Fibroblast of skin of abdomen (primary cell): Measurements from ENCODE around the gene HMX3.
A peak's percentile ranks its signal among the peaks of the same experiment; 100 is the strongest.
"Not testable (repeated sequence)": the region's sequence is repeated elsewhere in the genome, so short reads cannot be mapped to it uniquely, and the experiment has no call there.

ENCODE experiments used
- DNase-seq: peaks from one replicate; pipeline ENCODE4 v3.0.0-alpha.2; 2013

Gene HMX3

DNA sequence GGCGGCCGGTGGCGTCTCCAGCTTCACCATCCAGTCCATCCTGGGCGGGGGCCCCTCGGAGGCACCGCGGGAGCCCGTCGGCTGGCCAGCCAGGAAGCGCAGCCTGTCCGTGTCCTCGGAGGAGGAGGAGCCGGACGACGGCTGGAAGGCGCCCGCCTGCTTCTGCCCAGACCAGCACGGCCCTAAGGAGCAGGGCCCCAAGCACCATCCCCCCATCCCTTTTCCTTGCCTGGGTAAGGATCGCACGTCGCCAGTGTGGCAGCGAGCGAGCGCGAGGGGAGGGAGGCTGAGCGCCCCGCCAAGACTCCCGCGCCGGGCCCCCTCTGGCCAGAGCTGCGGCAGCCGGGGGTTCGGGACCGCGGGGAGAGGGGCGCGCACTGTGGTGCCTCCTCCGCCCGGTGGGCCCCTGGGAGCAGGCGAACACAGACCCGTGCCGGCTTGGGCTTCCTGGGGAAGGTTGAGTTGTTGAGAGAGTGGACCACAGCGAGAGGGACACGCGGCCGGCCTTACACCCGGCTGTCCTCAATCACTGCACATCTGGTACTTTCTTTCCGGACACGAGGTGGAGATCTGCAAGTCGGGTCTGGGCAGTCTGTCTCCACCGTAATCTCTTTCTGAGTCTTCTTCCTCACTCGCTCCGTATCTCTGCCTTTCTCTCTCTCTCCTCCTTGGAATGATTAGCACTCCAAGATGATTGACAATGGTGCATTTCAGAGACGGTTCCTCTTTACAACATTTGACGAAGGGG, 12.8 kb downstream of the HMX3 start:
- DNase-seq, result no peak

DNA sequence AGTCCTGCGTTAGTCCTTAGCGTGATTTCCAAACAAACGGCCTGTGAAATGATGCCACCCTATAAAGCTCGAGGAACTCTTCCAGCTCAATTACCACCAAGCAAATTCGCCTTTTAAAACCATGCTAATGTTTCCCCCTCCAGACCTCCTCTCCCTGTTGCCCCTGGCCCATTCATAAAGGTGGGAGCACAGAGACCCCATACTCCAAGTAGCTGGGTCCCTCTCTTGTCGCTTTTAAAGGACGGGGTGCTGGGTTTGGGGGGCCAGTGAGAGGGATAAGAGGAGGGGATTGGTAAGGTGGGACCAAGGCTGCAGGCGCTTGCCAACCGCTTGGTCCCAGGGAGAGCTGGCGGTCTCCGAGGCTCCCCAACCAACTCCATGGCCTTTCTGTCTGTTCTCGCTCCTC, 13.4 kb downstream of the HMX3 start:
- DNase-seq, result no peak

DNA sequence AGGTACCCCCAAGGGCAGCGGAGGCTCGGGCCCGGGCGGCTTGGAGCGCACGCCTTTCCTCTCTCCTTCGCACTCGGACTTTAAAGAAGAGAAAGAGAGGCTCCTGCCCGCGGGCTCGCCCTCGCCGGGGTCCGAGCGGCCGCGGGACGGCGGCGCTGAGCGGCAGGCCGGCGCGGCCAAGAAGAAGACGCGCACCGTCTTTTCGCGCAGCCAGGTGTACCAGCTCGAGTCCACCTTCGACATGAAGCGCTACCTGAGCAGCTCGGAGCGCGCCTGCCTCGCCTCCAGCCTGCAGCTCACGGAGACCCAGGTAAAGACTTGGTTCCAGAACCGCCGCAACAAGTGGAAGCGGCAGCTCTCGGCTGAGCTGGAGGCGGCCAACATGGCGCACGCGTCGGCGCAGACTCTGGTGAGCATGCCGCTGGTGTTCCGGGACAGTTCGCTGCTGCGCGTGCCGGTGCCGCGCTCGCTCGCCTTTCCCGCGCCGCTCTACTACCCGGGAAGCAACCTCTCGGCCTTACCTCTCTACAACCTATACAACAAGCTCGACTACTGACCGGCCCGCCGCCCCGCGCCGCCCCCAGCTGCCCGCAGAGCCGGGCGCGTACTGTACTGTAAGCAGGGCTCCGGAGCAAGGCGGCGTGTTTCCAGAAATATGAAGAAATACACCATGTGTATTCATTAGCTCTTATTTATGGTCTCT, 13.9 kb downstream of the HMX3 start:
- DNase-seq, result peak; percentile 30

DNA sequence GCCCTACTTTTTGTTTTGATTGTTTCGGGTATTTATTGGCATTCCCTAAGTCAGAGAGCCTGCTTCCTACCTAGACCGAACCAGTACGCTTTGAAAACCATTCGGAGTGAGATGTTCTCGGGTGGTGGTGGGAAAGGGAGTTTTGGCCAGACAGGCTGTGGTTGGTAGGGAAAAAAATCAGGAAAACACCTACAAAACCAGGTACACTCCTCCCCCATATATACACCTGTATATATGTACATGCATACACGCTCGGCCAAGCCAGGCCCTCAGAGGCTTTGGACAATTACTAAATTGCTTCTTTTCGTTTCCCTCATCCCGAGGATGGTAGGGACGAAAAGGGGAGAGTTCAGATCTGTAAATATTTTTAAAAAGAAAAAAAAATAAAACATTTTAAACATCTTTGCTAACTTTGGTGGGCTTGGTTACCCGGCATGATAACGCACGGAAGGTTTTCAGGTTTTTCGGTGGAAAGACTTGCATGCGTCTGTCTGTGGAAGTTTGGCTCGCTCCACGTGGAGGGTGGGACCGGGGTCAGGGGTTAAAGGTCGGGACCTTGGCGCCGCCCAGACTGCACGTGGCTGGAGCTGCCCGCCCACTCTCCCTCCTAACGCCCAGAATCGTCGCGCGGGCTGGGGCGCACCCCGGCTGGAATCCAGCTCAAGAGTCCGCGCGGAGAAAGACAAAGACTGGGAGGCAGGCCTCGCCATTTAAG, 14.7 kb downstream of the HMX3 start:
- DNase-seq, result no peak

DNA sequence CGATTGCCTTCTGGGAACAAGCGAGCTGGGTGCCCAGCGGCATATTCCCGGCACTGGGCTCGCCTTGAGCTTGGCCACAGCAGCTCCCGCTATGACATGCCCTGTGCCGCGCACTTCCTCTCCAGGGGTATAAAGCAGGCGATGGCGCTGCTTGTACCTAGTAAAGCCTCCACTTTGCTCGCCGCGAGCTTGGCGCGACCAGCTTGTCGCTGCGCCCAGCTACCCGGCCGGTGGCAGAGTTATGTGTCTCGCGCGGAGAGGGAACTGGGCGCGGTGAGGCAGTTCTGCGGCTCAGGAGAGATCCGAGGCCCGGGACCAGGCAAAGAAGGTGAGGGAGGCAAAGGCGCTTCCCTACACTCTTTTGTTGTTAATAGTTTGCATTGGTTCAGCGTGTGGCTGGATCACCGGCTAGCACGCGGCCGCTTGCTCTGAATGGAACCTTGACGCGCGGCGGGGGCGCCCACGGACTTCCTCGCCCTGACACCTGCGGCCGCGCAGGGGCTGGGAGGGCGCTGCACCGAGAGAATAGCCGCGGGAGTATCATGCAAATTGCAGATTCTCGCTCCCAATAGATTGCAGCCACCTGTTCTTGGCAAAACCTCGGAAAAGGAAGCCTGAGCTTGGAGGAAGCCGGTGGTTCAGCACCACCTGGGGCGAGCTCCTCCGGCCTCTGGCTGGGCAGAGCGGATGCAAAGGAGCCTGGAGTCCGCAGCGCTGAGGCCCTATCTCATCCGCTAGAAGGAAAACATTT, 15.4 kb downstream of the HMX3 start:
- DNase-seq, result no peak

DNA sequence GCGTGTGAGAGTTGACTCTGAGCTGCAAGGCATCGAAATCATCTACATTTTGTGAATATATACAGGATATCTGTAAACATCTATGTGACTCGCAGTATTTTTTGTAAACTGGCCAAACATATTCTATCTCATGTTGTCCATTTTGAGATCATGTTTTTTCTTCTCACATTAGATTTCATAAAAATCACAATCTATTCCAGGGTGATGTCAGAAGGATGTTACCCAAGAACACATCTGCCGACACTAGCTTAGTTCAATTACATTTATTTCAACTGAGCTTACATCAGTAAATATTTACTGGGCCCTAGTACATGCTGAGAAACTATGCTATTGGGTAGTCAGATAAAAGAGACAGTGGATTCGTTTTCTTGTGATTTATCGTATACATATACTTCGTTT, 16.0 kb downstream of the HMX3 start:
- no peak for DNase-seq

DNA sequence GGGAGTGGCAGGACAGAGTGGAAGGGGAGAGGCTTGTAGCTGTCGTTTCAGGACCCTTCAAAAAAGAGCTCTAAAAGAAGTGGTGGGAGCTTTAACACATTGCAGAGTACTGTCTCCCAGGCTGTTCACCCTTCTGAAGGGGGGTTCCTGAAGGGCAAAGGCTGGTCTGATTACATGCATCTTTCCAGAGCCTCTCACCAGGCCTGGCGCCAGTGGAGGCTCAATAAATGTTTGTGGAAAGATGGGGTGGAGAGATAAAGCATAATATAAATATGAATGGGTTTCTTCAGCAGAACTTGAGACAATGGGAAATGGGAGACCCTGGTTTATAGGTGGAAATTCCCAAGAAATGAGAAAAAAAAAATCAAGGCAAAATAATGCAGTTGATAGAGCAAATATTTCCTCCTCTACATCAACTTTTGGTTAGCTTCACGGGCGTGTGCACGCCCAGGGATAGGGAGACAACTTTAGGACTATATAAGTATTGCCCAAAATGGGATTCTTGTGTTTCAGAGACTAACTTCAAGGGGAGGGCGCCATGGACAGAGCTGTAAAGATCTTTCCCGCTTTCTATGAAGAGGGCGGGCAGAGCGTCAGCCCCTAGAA, 17.8 kb downstream of the HMX3 start:
- DNase-seq, result no peak

DNA sequence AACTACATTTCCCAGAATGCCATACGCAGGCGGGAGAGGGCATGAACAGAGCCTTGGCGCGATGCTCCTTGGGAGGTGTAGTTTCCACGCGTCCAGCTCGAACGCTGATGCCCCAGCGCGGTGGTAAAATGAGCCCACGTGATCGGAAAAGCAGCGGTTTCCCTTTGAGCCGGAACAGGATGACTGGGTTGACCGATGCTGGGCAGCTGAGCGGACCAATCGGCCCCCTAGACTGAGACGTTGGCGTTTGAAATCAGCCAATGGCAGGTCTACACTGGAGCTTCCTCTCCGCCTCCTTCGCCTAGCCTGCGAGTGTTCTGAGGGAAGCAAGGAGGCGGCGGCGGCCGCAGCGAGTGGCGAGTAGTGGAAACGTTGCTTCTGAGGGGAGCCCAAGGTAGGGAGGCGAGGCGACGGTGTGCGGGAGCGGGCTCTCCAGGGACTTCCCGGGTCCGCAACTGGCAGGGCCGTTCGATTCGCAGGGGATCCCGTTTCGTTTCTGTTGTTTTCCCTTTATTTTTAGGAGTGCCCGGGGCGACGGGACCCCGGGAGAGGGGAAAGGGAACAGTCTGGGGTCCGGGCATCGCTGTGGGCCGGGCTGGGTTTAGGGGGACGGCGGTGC, 18.4 kb downstream of the HMX3 start, which contains the start of gene BUB3:
TSS of gene BUB3 (plus strand) at position 311 of the 619 bp plus-strand sequence. CDS start 516 bp downstream, outside the sequence.
- peak; percentile 100 for DNase-seq

DNA sequence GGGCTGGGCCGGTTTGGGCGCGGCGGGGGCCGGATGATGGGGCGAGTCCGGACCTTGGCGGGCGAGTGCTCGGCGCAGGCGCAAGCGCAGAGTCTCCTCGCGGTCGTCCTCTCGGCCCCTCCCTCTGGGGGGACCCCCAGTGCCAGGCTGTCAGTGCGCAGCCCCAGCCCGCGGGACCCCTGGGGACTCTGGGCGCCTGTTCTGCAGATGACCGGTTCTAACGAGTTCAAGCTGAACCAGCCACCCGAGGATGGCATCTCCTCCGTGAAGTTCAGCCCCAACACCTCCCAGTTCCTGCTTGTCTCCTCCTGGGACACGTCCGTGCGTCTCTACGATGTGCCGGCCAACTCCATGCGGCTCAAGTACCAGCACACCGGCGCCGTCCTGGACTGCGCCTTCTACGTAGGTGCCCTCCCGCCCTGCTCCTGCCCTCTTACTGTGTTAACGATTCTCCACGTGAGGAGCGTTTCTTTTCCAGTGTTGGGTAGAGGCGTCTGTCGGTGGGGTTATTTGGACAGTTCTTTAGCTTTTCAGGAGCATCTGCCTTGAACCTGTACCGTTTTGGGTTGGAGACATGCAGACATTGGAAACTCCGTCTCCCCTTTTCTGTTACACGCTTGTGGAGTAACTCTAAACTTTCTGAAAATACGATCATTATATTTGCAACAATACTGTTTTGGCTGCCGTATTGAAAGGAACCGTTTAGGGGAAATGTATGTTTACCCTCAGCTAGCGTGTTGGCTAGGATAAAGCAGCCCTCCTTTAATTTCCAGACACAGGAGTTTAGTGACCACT, 19.1 kb downstream of the HMX3 start:
- DNase-seq, result peak; percentile 30

DNA sequence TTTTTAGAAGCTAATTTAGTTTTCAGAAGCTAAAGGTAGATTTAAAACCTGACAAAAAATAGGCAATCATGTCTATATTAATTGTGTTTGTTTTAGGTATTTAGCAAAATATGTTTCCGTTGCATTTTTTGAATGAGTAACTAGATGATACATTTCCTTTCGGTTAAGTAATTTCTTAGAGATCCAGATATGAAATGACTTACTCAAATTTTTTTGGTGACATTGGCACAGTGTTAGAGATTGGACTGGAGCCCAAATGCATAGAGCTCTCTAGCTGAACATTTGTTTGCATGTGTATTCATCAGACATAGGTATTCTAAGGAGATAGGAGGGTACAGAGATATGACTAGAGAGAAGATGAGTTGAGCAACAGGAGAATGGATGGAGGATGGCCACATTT, 20.3 kb downstream of the HMX3 start:
- DNase-seq, result peak; percentile 25

DNA sequence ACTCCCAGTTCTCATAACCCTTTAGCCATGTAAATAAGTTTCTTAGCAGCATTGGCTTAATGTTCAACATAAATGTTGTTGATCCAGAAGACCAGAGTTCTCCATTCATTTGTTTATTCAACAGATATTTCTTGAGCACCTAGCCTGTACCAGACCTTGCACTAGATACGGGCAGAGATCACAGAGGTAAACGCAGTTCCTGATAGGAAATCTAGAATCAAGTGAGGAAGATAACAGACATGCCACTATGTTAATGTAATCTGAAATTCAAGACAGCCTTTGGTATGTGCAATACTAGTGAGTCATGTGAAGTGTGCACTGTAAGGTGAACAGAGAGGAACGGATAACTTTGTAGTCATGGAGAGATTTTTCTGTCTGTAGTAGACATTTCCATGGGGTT, 21.4 kb downstream of the HMX3 start:
- DNase-seq, result peak; percentile 25

DNA sequence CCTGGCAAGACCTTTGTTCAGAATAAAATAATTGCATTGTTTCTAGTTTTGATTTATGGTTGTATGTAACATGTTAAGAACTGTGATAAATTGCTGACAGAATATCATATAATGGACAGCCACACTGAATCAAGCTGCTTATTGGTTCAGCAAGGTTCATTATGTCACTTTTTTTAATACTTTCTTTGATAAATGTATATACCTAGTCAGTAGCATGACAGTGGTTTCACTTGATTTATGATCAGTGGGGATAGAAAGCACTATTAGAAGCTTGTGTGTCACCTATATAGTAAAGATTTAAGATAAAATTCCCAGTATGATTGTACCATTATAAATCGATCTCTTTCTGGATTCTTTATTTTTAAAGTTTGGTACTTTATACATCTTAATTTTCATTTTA, 22.9 kb downstream of the HMX3 start:
- DNase-seq, result no peak

DNA sequence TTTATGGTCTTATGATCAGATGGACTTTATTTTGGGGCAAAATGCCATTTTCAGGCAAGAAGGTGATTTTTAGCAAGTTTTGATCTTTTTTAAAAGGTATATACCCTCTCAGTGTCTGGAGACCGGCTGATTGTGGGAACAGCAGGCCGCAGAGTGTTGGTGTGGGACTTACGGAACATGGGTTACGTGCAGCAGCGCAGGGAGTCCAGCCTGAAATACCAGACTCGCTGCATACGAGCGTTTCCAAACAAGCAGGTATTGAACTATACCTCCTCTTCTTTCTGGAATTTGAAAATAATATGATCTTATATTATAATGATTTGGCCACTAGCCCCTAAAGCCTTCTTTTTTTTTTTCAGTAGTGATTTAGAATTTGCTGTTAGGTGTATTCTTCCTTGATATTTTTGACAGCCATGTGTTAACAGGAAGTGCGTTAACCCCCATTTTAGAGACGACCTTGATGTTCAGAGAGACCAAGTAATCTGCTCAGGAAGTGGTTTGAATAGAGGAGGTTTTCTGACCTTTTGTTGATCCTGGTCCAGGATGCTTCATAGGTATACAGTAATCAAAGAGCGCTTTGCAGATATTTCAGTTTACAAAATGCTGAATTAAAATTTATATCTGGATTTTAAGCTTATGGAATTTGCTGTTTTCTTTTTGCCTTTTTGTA, 24.7 kb downstream of the HMX3 start:
- DNase-seq, result no peak

DNA sequence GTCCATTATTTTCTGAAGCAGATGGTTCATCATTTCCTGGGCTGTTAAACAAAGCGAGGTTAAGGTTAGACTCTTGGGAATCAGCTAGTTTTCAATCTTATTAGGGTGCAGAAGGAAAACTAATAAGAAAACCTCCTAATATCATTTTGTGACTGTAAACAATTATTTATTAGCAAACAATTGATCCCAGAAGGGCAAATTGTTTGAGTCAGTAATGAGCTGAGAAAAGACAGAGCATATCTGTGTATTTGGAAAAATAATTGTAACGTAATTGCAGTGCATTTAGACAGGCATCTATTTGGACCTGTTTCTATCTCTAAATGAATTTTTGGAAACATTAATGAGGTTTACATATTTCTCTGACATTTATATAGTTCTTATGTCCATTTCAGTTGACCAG, 28.5 kb downstream of the HMX3 start:
- DNase-seq, result no peak

DNA sequence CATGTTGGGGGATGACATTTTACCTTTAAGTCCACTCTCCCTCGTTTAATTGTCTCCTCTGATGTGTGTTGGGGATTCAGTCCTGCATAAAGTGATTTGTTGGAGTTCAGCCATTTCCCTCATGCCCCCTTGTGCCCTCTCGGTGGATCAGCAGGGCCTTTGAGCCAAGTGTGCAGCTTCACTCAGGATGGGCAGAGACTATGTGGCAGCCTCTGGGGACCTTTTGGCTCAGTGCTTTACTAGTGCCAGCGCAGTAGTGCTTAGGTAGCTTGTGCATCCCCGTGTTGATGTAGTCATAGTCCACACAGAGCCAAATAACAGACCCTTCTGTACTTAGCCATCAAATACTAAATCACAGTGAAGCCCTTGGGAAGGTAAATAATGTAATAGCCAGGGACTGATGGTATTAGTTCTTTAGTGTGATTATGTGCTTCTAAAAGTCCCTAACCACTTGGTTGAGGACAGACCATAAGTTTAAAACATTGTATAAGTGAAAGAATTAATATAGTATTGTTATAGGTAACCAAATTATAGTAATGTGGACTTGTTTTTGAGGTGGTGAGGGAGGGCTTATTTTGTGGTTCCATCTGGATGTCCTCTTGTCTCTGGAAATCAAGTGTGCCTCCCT, 29.8 kb downstream of the HMX3 start:
- DNase-seq, result no peak

DNA sequence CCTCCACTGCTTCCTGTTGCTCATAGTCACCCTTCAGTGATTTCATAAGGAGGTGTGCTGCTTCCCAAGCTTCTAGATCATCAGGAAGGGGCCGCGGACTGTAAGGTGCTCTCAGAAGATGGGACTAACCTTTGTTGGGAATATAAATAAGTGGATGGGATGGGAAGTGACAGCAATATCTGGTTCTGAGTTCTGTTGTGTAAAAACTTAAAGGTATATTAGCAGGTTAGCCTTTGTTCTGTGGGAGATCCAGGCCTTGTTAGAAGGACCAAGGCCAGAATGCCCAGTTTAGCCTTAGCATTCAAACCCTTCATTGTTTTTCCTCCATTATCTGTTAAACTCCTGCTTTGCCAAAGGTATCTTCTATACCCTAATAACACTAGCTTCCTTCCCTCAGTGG, 30.8 kb downstream of the HMX3 start:
- no peak for DNase-seq

DNA sequence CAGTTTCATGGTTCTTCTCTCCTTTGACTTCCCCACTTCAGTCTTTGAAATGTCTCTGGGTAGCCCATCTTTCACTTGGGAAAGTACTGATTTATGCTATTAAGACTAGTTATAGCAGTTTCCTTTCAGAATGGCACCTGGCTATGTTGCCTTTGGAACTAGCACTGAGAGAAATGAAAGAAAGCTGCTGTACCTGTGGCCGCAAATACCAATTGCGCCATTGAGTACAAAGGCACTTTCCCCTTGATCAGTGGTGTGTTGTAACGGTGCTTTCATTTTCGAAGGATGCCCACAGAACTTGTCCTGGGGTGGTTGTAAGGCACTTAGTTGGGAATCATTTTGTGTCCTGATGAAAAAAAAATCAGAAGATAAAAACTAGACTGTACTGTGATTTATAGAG, 35.2 kb downstream of the HMX3 start:
- DNase-seq, result no peak

DNA sequence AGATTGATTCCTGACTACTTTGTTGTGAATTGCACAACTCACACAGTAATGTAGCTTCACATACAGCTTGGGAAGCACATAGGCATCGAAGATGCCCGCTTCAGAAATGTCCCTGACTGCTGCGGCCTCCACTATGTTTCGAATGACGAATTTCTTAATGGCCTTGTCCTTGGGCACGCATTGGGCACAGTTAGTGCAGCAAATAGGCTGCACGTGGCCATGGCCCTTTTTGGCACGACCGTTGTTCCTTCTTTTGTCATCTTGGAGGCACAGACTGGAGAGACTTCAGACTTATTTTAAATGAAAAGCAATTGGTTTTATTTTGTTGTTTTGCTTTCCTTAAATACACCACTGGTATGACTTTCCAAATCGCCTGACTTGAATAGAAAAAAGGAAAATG, 35.8 kb downstream of the HMX3 start:
- not testable (repeated sequence) for DNase-seq

DNA sequence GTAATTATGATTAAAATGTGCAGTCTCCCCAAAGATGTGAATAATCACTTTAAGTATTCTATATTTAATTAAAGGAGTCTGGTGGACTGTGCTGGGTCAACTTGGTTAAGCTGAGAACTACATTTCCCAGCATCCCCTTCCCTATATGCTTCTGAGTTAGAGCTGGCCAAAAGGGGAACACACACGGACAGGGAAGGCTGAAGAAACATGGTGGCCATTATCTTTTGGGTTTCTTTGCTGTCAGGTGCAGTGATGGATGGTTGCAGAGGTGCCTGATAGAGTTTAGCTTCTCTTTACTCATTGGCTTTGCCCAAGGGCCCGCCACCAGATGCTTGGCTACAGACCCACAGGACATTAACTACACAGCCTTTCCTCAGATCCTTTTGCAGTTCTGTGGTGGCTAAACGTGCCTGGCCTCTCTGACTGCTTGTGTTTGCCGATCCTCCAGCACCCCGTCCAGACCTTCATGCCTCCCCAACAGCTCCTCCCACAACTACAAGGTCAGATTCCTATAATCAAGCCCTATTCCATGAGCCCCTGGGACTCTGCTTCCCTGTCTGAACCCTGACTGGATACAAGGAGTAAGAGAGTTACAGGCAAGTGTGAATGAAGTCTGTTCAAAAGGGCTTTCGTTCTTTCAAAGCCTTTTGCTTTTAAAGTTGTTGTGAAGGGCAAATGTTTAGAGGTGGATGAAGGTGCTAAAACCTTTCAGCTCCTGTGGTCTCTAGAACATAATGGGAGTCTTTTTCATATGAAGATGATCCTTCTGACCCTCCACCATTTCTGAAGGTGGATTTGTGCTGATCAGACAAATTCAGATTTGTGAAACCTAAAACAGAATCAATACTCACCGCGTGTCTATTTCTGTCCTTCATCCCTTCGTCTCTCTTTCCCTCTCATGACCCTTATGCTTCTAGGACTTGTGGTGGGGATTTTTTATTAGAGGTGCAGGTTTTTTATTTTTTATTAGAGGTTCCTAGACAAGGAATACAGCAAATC, 39.9 kb downstream of the HMX3 start:
- DNase-seq, result no peak
